ENCODE measurements around the gene POMGNT1.

GRCh38 chr1:46150085-46150484, 48.1 kb downstream of the POMGNT1 start:
- no peak for TF ChIP-seq CTCF (conservative IDR thresholded peaks at IDR 0.05)
- TF ChIP-seq ZFX (IDR thresholded peaks at IDR 0.05): no peak
